Caco-2 (cell line): ENCODE data around the gene PIH1D1. TPM values are rescaled to one million over a fixed set of nuclear protein-coding genes. Genes with fewer than 3 reads are reported as not detected.

ENCODE experiments used
- BruUV-seq: library from RNA; stranded (reverse); fragments of 400-500 nt; replicated peaks from 2 replicates; lab custom pipeline; 2021; lab: Mats Ljungman, UMichigan
- CTCF ChIA-PET: fragments of 300-600 bp; sonication (Branson Sonifier 250); formaldehyde crosslinking; loops from one replicate; lab custom pipeline; 2022; ENCODE audit warnings: antibody characterized with exemption; lab: Charles Lee
- POLR2A ChIA-PET: fragments of 300-600 bp; sonication (Branson Sonifier 250); formaldehyde crosslinking; loops from one replicate; lab custom pipeline; 2022; ENCODE audit warnings: antibody characterized with exemption; lab: Charles Lee
- DNase-seq, 2 experiments: peaks; one replicate each; pipeline versions ENCODE4 v3.0.0 to v3.0.0-alpha.2; 2020 to 2022
- H3K27me3 ChIP-seq: replicated peaks from 2 replicates; pipeline ENCODE4 v1.6.0; 2011; ENCODE audit warnings: low read length; ENCODE audit not compliant: control insufficient read depth, insufficient read depth
- H3K36me3 ChIP-seq: 2 replicates; pipeline ENCODE4 v1.5.1; 2011; ENCODE audit warnings: low read length; ENCODE audit not compliant: control insufficient read depth, insufficient read depth
- H3K4me1 ChIP-seq: fragments of 250-450 bp; sonication (Bioruptor Pico); 2 replicates; pipeline ENCODE4 v1.5.1; 2020; ENCODE audit warnings: mild to moderate bottlenecking
- H3K4me3 ChIP-seq: 2 replicates; pipeline ENCODE4 v1.5.1; 2011; ENCODE audit warnings: low read depth, mild to moderate bottlenecking, control low read depth, low read length
- H3K9me3 ChIP-seq: fragments of 250-450 bp; sonication (Bioruptor Pico); 2 replicates; pipeline ENCODE4 v1.5.1; 2020; ENCODE audit warnings: mild to moderate bottlenecking, moderate library complexity
- H3K27ac Mint-ChIP-seq: one replicate; pipeline ENCODE4 v1.8.0; 2022; ENCODE audit warnings: mixed read lengths; ENCODE audit not compliant: unreplicated experiment
- H3K27me3 Mint-ChIP-seq: one replicate; pipeline ENCODE4 v1.8.0; 2022; ENCODE audit warnings: mixed read lengths; ENCODE audit not compliant: insufficient read depth, unreplicated experiment
- H3K36me3 Mint-ChIP-seq: one replicate; pipeline ENCODE4 v1.8.0; 2022; ENCODE audit warnings: mild to moderate bottlenecking, mixed read lengths; ENCODE audit not compliant: insufficient read depth, unreplicated experiment
- H3K4me1 Mint-ChIP-seq: one replicate; pipeline ENCODE4 v1.8.0; 2022; ENCODE audit warnings: low read depth, mixed read lengths; ENCODE audit not compliant: unreplicated experiment
- H3K4me3 Mint-ChIP-seq: one replicate; pipeline ENCODE4 v1.8.0; 2022; ENCODE audit warnings: mild to moderate bottlenecking, moderate library complexity, mixed read lengths; ENCODE audit not compliant: unreplicated experiment
- H3K9me3 Mint-ChIP-seq: one replicate; pipeline ENCODE4 v1.8.0; 2022; ENCODE audit warnings: mixed read lengths; ENCODE audit not compliant: unreplicated experiment
- CTCF ChIP-seq, 2 experiments: fragments of 200-600 bp in 1 of 2; IDR thresholded peaks; 1 replicate in 1 of 2; 2 replicates in 1 of 2; pipeline versions ENCODE4 v1.5.1 to v1.8.0; 2011 to 2022; ENCODE audit warnings: antibody characterized with exemption in 1 of 2, control low read depth in 1 of 2, inconsistent platforms in 1 of 2, low read depth in 1 of 2, low read length in 1 of 2, mild to moderate bottlenecking in 1 of 2, moderate library complexity in 1 of 2; ENCODE audit not compliant: insufficient read depth in 1 of 2, severe bottlenecking in 1 of 2, unreplicated experiment in 1 of 2
- intact Hi-C: fragments of 100-400 bp; cut with micrococcal nuclease; formaldehyde crosslinking; loops from one replicate; pipeline ENCODE4 v1.10.0; 2022; ENCODE audit not compliant: unreplicated experiment
- total RNA-seq: library from RNA; stranded (reverse); gene quantifications from 2 replicates; pipeline ENCODE4 v1.2.3, GENCODE V29; 2022

Gene PIH1D1
- total RNA-seq, 1 experiment from 2014 or later, result 150 TPM

- Mint-ChIP-seq H3K36me3 (peaks cover 28% of the 10 kb centered on the region), H3K4me3 (peak overlapping the region; percentile 72), H3K27ac (no peak overlapping the region), H3K4me1 (peaks cover 10% of the 10 kb centered on the region), H3K9me3 (no peaks in the 10 kb centered on the region), H3K27me3 (peaks cover 3% of the 10 kb centered on the region)
- Histone ChIP-seq H3K36me3 (peaks cover 1% of the 10 kb centered on the region; the same call in 1 of the 2 replicates), H3K9me3 (no peaks in the 10 kb centered on the region), H3K4me1 (no peaks in the 10 kb centered on the region; the same call in 1 of the 2 replicates), H3K4me3 (no peak overlapping the region), H3K27me3 (no peaks in the 10 kb centered on the region)
- DNase-seq, result no peak
- no TSS peak for BruUV-seq
- ChIA-PET CTCF (interaction anchor here (0.7 to 1.3 kb wide), 4 partner anchors 19 to 74 kb away, joined by 3 to 6 read pairs (median 4); partner anchors contain the start of genes ALDH16A1 and PIH1D1), POLR2A (no interaction called here)
- no peak for TF ChIP-seq CTCF (IDR thresholded peaks at IDR 0.05; ENCODE audit: insufficient read depth in 1 of 2, low read depth in 1 of 2, low read length in 1 of 2, severe bottlenecking in 1 of 2, unreplicated experiment in 1 of 2)
- intact Hi-C loops, result no loop called here
Measured at GRCh38 chr19:49472936-49473335, 21.3 kb upstream of the PIH1D1 start.

GRCh38 chr19:49470615-49470978 is 19.0 kb upstream of the PIH1D1 start:
- H3K4me3 Mint-ChIP-seq, result no peak overlapping the region
- H3K27ac Mint-ChIP-seq, result no peak overlapping the region
- no peak for TF ChIP-seq CTCF (IDR thresholded peaks at IDR 0.05; ENCODE audit: insufficient read depth in 1 of 2, low read depth in 1 of 2, low read length in 1 of 2, severe bottlenecking in 1 of 2, unreplicated experiment in 1 of 2)
- ChIA-PET CTCF (interaction anchor here (0.7 kb wide), 1 partner anchor 206 kb away, joined by 3 read pairs; no protein-coding TSS in a partner anchor), POLR2A (interaction anchor here (0.6 kb wide), 1 partner anchor 95 kb away, joined by 5 read pairs; no protein-coding TSS in a partner anchor)
- Histone ChIP-seq H3K4me1 (no peaks in the 10 kb centered on the region), H3K4me3 (no peak overlapping the region), H3K9me3 (no peaks in the 10 kb centered on the region), H3K27me3 (no peaks in the 10 kb centered on the region), H3K36me3 (peaks cover 1% of the 10 kb centered on the region; the same call in 1 of the 2 replicates)
- no peak for DNase-seq
- peaks cover 3% of the 10 kb centered on the region for H3K27me3 Mint-ChIP-seq
- H3K36me3 Mint-ChIP-seq, result peaks cover 20% of the 10 kb centered on the region
- no peaks in the 10 kb centered on the region for H3K4me1 Mint-ChIP-seq
- no peaks in the 10 kb centered on the region for H3K9me3 Mint-ChIP-seq
- intact Hi-C loops, result no loop called here
- BruUV-seq, result TSS peak; percentile 41

- H3K36me3 ChIP-seq, result peaks cover 1% of the 10 kb centered on the region; the same call in 1 of the 2 replicates
- Mint-ChIP-seq H3K36me3 (peaks cover 22% of the 10 kb centered on the region), H3K9me3 (no peaks in the 10 kb centered on the region), H3K4me1 (no peaks in the 10 kb centered on the region), H3K4me3 (no peak overlapping the region), H3K27ac (no peak overlapping the region), H3K27me3 (peaks cover under 1% of the 10 kb centered on the region)
- no TSS peak for BruUV-seq
- intact Hi-C loops, result no loop called here
- POLR2A ChIA-PET, result interaction anchor here (0.6 kb wide), 1 partner anchor 94 kb away, joined by 5 read pairs; no protein-coding TSS in a partner anchor
- no peak for TF ChIP-seq CTCF (IDR thresholded peaks at IDR 0.05; ENCODE audit: insufficient read depth in 1 of 2, low read depth in 1 of 2, low read length in 1 of 2, severe bottlenecking in 1 of 2, unreplicated experiment in 1 of 2)
- no peak overlapping the region for H3K4me3 ChIP-seq
- no peaks in the 10 kb centered on the region for H3K9me3 ChIP-seq
- DNase-seq, result no peak
- no peaks in the 10 kb centered on the region for H3K27me3 ChIP-seq
- H3K4me1 ChIP-seq, result no peaks in the 10 kb centered on the region
- CTCF ChIA-PET, result interaction anchor here (0.7 kb wide), 1 partner anchor 206 kb away, joined by 3 read pairs; no protein-coding TSS in a partner anchor
Measured at GRCh38 chr19:49469828-49470614, 18.4 kb upstream of the PIH1D1 start.
